NCI-H446 (cell line): ENCODE data around the gene MYG1.
"Not testable (repeated sequence)": the region's sequence is repeated elsewhere in the genome, so short reads cannot be mapped to it uniquely, and the experiment has no call there.

ENCODE experiments used
- DNase-seq, 2 experiments: peaks; one replicate each; lab custom pipeline; 2025; lab: John Stamatoyannopoulos, UW

Gene MYG1

GRCh38 chr12:53287741-53288216 lies 11.7 kb upstream of the MYG1 start:
- DNase-seq: peak; percentile 34 to 54

GRCh38 chr12:53288322-53288721 lies 11.2 kb upstream of the MYG1 start:
- DNase-seq: no peak

GRCh38 chr12:53289891-53290290 lies 9.6 kb upstream of the MYG1 start:
- no peak for DNase-seq

- DNase-seq: no peak
Measured at GRCh38 chr12:53290661-53291060, 8.8 kb upstream of the MYG1 start.

- no peak for DNase-seq
Measured at GRCh38 chr12:53292426-53292825, 7.1 kb upstream of the MYG1 start.

- DNase-seq: peak; percentile 62 to 79
Measured at GRCh38 chr12:53295070-53295890, 4.2 kb upstream of the MYG1 start, which contains the start of gene PFDN5. Gene PFDN5, plus strand, starts transcription at chr12:53295542. Its CDS starts 26 bp downstream, at chr12:53295568.

GRCh38 chr12:53295891-53296219 lies 3.6 kb upstream of the MYG1 start:
- DNase-seq: no peak

- not testable (repeated sequence) for DNase-seq
Measured at GRCh38 chr12:53297106-53297505, 2.4 kb upstream of the MYG1 start.

GRCh38 chr12:53298164-53298563 lies 1.3 kb upstream of the MYG1 start:
- DNase-seq: no peak

- DNase-seq: no peak
Measured at GRCh38 chr12:53299101-53299453, 418 bp upstream of the MYG1 start.

GRCh38 chr12:53300187-53300586 lies 692 bp downstream of the MYG1 start:
- no peak for DNase-seq

- no peak for DNase-seq
Measured at GRCh38 chr12:53302903-53303302, 3.4 kb downstream of the MYG1 start.

- DNase-seq: no peak
Measured at GRCh38 chr12:53306826-53307225, 7.3 kb downstream of the MYG1 start.

- DNase-seq: no peak
Measured at GRCh38 chr12:53308276-53308675, 8.8 kb downstream of the MYG1 start.

GRCh38 chr12:53313996-53314395 lies 14.5 kb downstream of the MYG1 start:
- DNase-seq: no peak

GRCh38 chr12:53320352-53321195 lies 21.1 kb downstream of the MYG1 start:
- DNase-seq: no peak

- no peak for DNase-seq
Measured at GRCh38 chr12:53324113-53324778, 24.8 kb downstream of the MYG1 start.

GRCh38 chr12:53324779-53325510 lies 25.4 kb downstream of the MYG1 start:
- peak; percentile 46 to 86 for DNase-seq

GRCh38 chr12:53325511-53326061 lies 26.1 kb downstream of the MYG1 start:
- no peak for DNase-seq

GRCh38 chr12:53326460-53327185 lies 27.1 kb downstream of the MYG1 start:
- DNase-seq: no peak
